ENCODE measurements around the gene GRIA4.

The GRIA4 gene

GRCh38 chr11:105612771-105613170 lies 2.9 kb downstream of the GRIA4 start:
- H3K36me3 Mint-ChIP-seq, result no peaks in the 10 kb centered on the region
- no peaks in the 10 kb centered on the region for H3K9me3 Mint-ChIP-seq
- no peak for DNase-seq
- H3K27me3 Mint-ChIP-seq, result peaks cover 33 to 42% of the 10 kb centered on the region in 2 donors
- peaks cover 12 to 17% of the 10 kb centered on the region in 2 donors for H3K4me1 Mint-ChIP-seq
- no peak overlapping the region for H3K27ac Mint-ChIP-seq
- no peak overlapping the region for H3K4me3 Mint-ChIP-seq
- ATAC-seq (replicated peaks), result no peak

DNA sequence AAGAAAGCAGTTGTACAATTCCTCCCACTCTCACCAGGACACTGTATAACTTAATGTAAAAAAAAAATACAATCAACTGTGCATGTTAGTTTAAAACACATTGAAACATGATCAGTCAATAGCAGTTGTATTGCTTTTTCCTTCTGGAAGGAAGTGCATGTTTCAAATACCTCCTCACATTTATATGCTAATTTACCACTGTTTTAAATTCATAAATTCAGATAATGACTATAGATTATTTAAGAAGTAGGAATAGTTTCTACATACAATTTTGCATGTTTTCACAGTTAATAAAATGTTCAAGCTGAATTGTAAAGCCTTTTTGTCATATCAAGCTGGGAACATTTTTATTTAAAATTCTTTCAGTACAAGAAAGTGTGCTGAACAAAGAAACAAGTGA lies 3.3 kb downstream of the GRIA4 start:
- H3K4me1 Mint-ChIP-seq, result peaks cover 12 to 17% of the 10 kb centered on the region in 2 donors
- peaks cover 33 to 42% of the 10 kb centered on the region in 2 donors for H3K27me3 Mint-ChIP-seq
- no peak for DNase-seq
- no peak overlapping the region for H3K27ac Mint-ChIP-seq
- no peaks in the 10 kb centered on the region for H3K9me3 Mint-ChIP-seq
- no peaks in the 10 kb centered on the region for H3K36me3 Mint-ChIP-seq
- ATAC-seq (replicated peaks), result no peak
- H3K4me3 Mint-ChIP-seq, result no peak overlapping the region

DNA sequence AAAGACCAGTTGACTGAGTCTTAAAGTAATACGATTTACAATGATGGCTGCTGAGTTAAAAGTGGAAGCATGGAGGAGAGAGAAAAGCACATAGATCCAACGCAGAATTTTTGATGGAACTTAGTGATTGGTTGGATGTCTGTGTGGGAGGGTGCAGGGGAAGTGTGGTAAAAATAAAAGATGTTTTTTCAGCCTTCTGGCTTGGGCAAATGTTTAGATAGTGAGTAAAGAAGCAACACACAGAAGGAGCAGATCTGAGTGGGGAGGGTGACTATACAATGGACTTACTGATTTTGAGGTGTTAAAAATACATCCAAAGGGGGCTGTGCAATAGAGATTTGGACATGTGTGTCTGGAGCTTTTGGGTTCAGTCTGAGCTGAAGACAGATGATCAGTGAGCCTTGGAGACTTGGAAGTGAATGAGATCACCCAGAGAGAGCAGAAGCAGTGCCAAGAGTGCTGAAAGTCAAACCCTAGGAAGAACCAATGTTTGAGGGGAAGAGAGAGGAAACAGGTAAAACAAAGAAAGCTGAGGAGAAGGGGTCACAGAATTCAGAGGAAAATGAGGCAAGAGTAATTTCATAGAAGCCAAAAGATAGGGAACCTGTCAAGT lies 8.6 kb downstream of the GRIA4 start:
- Mint-ChIP-seq H3K4me1 (no peaks in the 10 kb centered on the region), H3K27ac (no peak overlapping the region), H3K4me3 (no peak overlapping the region), H3K27me3 (no peaks in the 10 kb centered on the region), H3K36me3 (no peaks in the 10 kb centered on the region), H3K9me3 (no peaks in the 10 kb centered on the region)
- DNase-seq (no peak), ATAC-seq (replicated peaks) (no peak)

DNA sequence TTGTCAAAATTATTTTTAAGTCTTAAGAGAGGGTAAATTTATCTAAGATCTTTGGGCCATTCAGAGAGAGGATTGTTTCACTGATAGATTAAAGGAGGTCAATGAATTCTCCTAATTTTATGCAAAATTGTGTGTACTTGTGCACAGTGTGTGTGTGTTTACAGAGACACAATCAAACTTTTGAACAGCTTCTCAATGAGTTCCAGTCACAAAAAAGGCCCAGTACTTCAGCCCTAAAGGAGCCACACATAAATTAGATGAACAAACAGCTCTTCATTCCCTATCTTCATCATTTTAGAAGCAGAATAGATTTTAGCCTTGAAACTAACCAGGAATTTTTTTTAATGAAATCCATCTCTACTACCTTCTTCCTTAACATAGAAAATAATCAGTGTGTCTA lies 9.7 kb downstream of the GRIA4 start:
- Mint-ChIP-seq H3K36me3 (no peaks in the 10 kb centered on the region), H3K9me3 (no peaks in the 10 kb centered on the region), H3K4me1 (no peaks in the 10 kb centered on the region)

GRCh38 chr11:105622016-105622415 lies 12.1 kb downstream of the GRIA4 start:
- Mint-ChIP-seq H3K4me3 (no peak overlapping the region), H3K27me3 (no peaks in the 10 kb centered on the region), H3K4me1 (no peaks in the 10 kb centered on the region), H3K27ac (no peak overlapping the region), H3K9me3 (no peaks in the 10 kb centered on the region), H3K36me3 (no peaks in the 10 kb centered on the region)
- ATAC-seq (replicated peaks) (no peak), DNase-seq (no peak)

More for the DNA sequence above, 9.7 kb downstream of the GRIA4 start:
- Mint-ChIP-seq H3K27ac (no peak overlapping the region), H3K4me3 (no peak overlapping the region), H3K27me3 (no peaks in the 10 kb centered on the region)
- ATAC-seq (replicated peaks) (no peak), DNase-seq (no peak)

GRCh38 chr11:105632316-105632715 lies 22.4 kb downstream of the GRIA4 start:
- ATAC-seq (replicated peaks), result no peak
- no peaks in the 10 kb centered on the region for H3K36me3 Mint-ChIP-seq
- H3K4me1 Mint-ChIP-seq, result no peaks in the 10 kb centered on the region
- no peak overlapping the region for H3K4me3 Mint-ChIP-seq
- DNase-seq, result no peak
- no peak overlapping the region for H3K27ac Mint-ChIP-seq
- no peaks in the 10 kb centered on the region for H3K9me3 Mint-ChIP-seq
- no peaks in the 10 kb centered on the region for H3K27me3 Mint-ChIP-seq

- no peak overlapping the region for H3K27ac Mint-ChIP-seq
- no peak for ATAC-seq (replicated peaks)
- H3K4me1 Mint-ChIP-seq, result no peaks in the 10 kb centered on the region
- H3K27me3 Mint-ChIP-seq, result no peaks in the 10 kb centered on the region
- H3K36me3 Mint-ChIP-seq, result no peaks in the 10 kb centered on the region
- no peaks in the 10 kb centered on the region for H3K9me3 Mint-ChIP-seq
- DNase-seq, result no peak
- H3K4me3 Mint-ChIP-seq, result no peak overlapping the region
Observed at GRCh38 chr11:105635466-105635865, 25.6 kb downstream of the GRIA4 start.

- Mint-ChIP-seq H3K4me3 (no peak overlapping the region), H3K27me3 (no peaks in the 10 kb centered on the region), H3K36me3 (no peaks in the 10 kb centered on the region), H3K9me3 (no peaks in the 10 kb centered on the region), H3K4me1 (no peaks in the 10 kb centered on the region), H3K27ac (no peak overlapping the region)
- DNase-seq, result no peak
- no peak for ATAC-seq (replicated peaks)
Observed at GRCh38 chr11:105636496-105636895, 26.6 kb downstream of the GRIA4 start.

DNA sequence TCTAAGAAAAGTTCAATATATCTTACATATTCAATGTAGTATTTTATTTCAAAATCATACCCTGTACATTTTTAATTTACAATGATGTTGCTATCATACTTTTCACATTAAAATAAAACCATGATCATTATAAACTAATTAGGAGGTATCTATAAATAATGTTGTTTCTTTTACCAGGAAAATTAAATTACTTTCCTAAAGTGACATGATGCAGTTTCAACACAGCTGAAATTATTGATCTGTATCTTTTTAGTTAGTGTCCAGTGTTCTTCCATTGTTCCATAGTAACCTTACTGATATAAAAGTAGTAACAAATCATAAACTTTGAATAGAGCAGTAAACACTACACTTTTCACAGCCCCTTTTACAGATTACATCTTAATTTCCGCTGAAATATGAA lies 29.7 kb downstream of the GRIA4 start:
- Mint-ChIP-seq H3K4me1 (no peaks in the 10 kb centered on the region), H3K27me3 (no peaks in the 10 kb centered on the region), H3K27ac (no peak overlapping the region), H3K4me3 (no peak overlapping the region), H3K9me3 (no peaks in the 10 kb centered on the region), H3K36me3 (no peaks in the 10 kb centered on the region)
- DNase-seq (no peak), ATAC-seq (replicated peaks) (no peak)

GRCh38 chr11:105641433-105641832 lies 31.6 kb downstream of the GRIA4 start:
- no peaks in the 10 kb centered on the region for H3K27me3 Mint-ChIP-seq
- no peak overlapping the region for H3K4me3 Mint-ChIP-seq
- no peak for ATAC-seq (replicated peaks)
- H3K36me3 Mint-ChIP-seq, result no peaks in the 10 kb centered on the region
- H3K4me1 Mint-ChIP-seq, result no peaks in the 10 kb centered on the region
- no peak for DNase-seq
- no peaks in the 10 kb centered on the region for H3K9me3 Mint-ChIP-seq
- H3K27ac Mint-ChIP-seq, result no peak overlapping the region

GRCh38 chr11:105642870-105643269 lies 33.0 kb downstream of the GRIA4 start:
- no peaks in the 10 kb centered on the region for H3K4me1 Mint-ChIP-seq
- no peaks in the 10 kb centered on the region for H3K27me3 Mint-ChIP-seq
- H3K4me3 Mint-ChIP-seq, result no peak overlapping the region
- no peaks in the 10 kb centered on the region for H3K36me3 Mint-ChIP-seq
- no peak for ATAC-seq (replicated peaks)
- no peak overlapping the region for H3K27ac Mint-ChIP-seq
- H3K9me3 Mint-ChIP-seq, result peaks cover 5 to 9% of the 10 kb centered on the region in 2 donors
- DNase-seq, result no peak

GRCh38 chr11:105644839-105645573 lies 35.1 kb downstream of the GRIA4 start:
- ATAC-seq (replicated peaks), result no peak
- Mint-ChIP-seq H3K36me3 (no peaks in the 10 kb centered on the region), H3K4me3 (no peak overlapping the region), H3K27ac (no peak overlapping the region), H3K27me3 (no peaks in the 10 kb centered on the region), H3K4me1 (no peaks in the 10 kb centered on the region), H3K9me3 (peaks cover 5 to 9% of the 10 kb centered on the region in 2 donors)
- no peak for DNase-seq

DNA sequence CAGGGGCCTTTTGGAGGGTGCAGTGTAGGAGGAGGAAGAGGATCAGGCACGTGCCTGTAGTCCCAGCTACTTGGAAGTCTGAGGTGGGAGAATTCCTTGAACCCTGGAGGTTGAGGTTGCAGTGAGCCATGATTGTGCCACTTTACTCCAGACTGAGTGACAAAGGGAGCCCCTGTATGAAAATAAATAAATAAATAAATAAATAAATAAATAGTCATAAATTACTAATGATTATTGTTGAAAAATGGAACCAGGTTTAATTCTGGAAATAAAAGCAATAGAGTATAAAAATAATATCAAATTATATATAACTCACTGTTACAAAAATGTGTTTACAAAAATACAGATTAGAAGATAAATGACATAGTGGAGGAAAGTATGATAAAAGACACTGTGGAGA lies 37.9 kb downstream of the GRIA4 start:
- H3K36me3 Mint-ChIP-seq, result no peaks in the 10 kb centered on the region
- no peak for ATAC-seq (replicated peaks)
- H3K9me3 Mint-ChIP-seq, result peaks cover 5 to 9% of the 10 kb centered on the region in 2 donors
- no peak for DNase-seq
- no peaks in the 10 kb centered on the region for H3K27me3 Mint-ChIP-seq
- H3K27ac Mint-ChIP-seq, result no peak overlapping the region
- no peak overlapping the region for H3K4me3 Mint-ChIP-seq
- no peaks in the 10 kb centered on the region for H3K4me1 Mint-ChIP-seq

- Mint-ChIP-seq H3K4me1 (no peaks in the 10 kb centered on the region), H3K9me3 (peaks cover 7 to 9% of the 10 kb centered on the region in 2 donors), H3K27me3 (no peaks in the 10 kb centered on the region), H3K36me3 (no peaks in the 10 kb centered on the region), H3K4me3 (no peak overlapping the region), H3K27ac (no peak overlapping the region)
- ATAC-seq (replicated peaks), result no peak
- no peak for DNase-seq
Observed at GRCh38 chr11:105648762-105649161, 38.9 kb downstream of the GRIA4 start.

DNA sequence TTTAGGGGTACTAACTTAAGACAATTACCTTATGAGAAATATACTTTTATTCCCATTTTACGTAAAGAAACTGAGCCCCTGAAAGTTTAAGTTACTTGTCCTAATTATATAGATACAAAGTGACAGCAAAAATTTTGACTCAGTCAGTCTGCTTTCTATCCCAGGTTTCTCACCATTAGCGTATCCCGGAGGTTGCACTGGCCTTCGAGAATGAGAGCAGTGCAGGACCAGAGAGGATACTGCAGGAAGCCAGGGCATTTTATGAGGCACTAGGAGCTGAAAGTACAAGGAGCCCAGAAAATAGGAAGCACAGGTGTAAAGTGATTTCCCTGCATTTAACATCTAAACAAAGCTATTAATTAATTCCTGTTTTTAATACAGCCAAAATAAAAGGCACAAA lies 55.4 kb downstream of the GRIA4 start:
- DNase-seq (no peak), ATAC-seq (replicated peaks) (no peak)
- H3K27ac Mint-ChIP-seq, result no peak overlapping the region
- no peaks in the 10 kb centered on the region for H3K36me3 Mint-ChIP-seq
- H3K9me3 Mint-ChIP-seq, result peaks cover 0 to 2% of the 10 kb centered on the region in 2 donors
- no peaks in the 10 kb centered on the region for H3K4me1 Mint-ChIP-seq
- no peak overlapping the region for H3K4me3 Mint-ChIP-seq
- no peaks in the 10 kb centered on the region for H3K27me3 Mint-ChIP-seq

Measured in stimulated activated naive B cell treated with anti-CD40 and anti-IgM and Interleukin-4, amounts not matched to agents 10 μg/mL and 1 μg/mL and 100 μg/mL, for 72 hours (primary cell).